Activated CD4-positive, alpha-beta T cell treated with anti-CD3 and anti-CD28 coated beads, Interleukin-2, amount 10 ng/mL, durations not matched to agents 7 days and 5 days (primary cell): ENCODE data around the gene SLC2A8. TPM values are rescaled to one million over a fixed set of nuclear protein-coding genes. Genes with fewer than 3 reads are reported as not detected.

ENCODE experiments used
- CTCF ChIA-PET: fragments of 350-600 bp; sonication (Branson Sonifier 250); formaldehyde crosslinking; loops from one replicate; lab custom pipeline; 2021; ENCODE audit warnings: antibody characterized with exemption; lab: Charles Lee
- POLR2A ChIA-PET: fragments of 350-600 bp; sonication (Branson Sonifier 250); formaldehyde crosslinking; loops from one replicate; lab custom pipeline; 2021; ENCODE audit warnings: antibody characterized with exemption; lab: Charles Lee
- DNase-seq: peaks from one replicate; pipeline ENCODE4 v3.0.0-alpha.2; 2020
- H3K27ac Mint-ChIP-seq: one replicate; pipeline ENCODE4 v1.8.0; 2021; ENCODE audit warnings: mild to moderate bottlenecking, moderate library complexity, mixed read lengths
- H3K27me3 Mint-ChIP-seq: one replicate; pipeline ENCODE4 v1.8.0; 2021; ENCODE audit warnings: mixed read lengths
- H3K36me3 Mint-ChIP-seq: one replicate; pipeline ENCODE4 v1.8.0; 2021; ENCODE audit warnings: low read depth, mixed read lengths
- H3K4me1 Mint-ChIP-seq: one replicate; pipeline ENCODE4 v1.8.0; 2021; ENCODE audit warnings: mixed read lengths
- H3K4me3 Mint-ChIP-seq: one replicate; pipeline ENCODE4 v1.8.0; 2021; ENCODE audit warnings: mild to moderate bottlenecking, moderate library complexity, mixed read lengths
- H3K9me3 Mint-ChIP-seq: one replicate; pipeline ENCODE4 v1.8.0; 2021; ENCODE audit warnings: mixed read lengths
- total RNA-seq, 2 experiments: library from RNA; stranded (reverse); gene quantifications; one replicate each; pipeline ENCODE4 v1.2.3, GENCODE V29; 2021

Gene SLC2A8
- total RNA-seq, 2 experiments from 2014 or later, result 4.3 to 4.6 TPM

DNA sequence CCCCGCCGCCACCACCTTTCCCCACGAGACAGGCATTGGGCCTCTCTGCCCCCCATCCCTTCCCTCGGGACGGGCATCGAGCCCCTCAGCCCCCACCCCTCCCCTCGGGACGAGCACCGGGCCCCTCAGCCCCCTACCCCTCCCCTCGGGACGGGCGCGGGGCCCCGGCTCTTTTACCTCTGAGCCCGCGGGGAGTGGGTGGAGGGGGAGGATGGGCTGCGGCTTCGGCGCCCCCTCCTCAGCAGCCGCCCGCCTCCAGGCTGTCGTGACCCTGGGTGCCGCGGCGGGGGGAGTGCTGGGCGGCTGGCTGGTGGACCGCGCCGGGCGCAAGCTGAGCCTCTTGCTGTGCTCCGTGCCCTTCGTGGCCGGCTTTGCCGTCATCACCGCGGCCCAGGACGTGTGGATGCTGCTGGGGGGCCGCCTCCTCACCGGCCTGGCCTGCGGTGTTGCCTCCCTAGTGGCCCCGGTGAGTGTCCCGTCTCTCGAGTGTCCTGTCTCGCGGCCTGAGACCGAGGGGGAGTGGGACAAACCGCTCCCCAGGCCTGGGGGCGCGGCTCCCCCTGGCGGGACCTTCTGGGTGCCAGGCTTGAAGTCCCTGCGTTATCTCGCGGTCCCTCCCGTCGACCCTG is 791 bp downstream of the SLC2A8 start:
- ChIA-PET POLR2A (no interaction called here), CTCF (interaction anchor here (0.6 to 1.5 kb wide), 8 partner anchors 9 to 173 kb away, joined by 3 to 7 read pairs (median 4); no protein-coding TSS in a partner anchor)
- Mint-ChIP-seq H3K27ac (no peak overlapping the region), H3K4me1 (peaks cover 14% of the 10 kb centered on the region), H3K4me3 (peak overlapping the region; percentile 68), H3K9me3 (no peaks in the 10 kb centered on the region), H3K36me3 (no peaks in the 10 kb centered on the region), H3K27me3 (peaks cover 65% of the 10 kb centered on the region)
- DNase-seq, result no peak

GRCh38 chr9:127398275-127398647 is 1.3 kb downstream of the SLC2A8 start:
- CTCF ChIA-PET, result interaction anchor here (0.5 to 1.5 kb wide), 6 partner anchors 9 to 49 kb away, joined by 3 to 4 read pairs (median 3); no protein-coding TSS in a partner anchor
- peaks cover 60% of the 10 kb centered on the region for H3K27me3 Mint-ChIP-seq
- H3K27ac Mint-ChIP-seq, result peak overlapping the region; percentile 33

GRCh38 chr9:127398715-127399400 is 1.9 kb downstream of the SLC2A8 start:
- Mint-ChIP-seq H3K4me1 (peaks cover 14% of the 10 kb centered on the region), H3K4me3 (peak overlapping the region; percentile 68), H3K27ac (no peak overlapping the region), H3K36me3 (no peaks in the 10 kb centered on the region), H3K27me3 (peaks cover 56% of the 10 kb centered on the region), H3K9me3 (no peaks in the 10 kb centered on the region)
- ChIA-PET CTCF (interaction anchor here (0.5 to 1.5 kb wide), 5 partner anchors 8 to 48 kb away, joined by 3 to 4 read pairs (median 3); no protein-coding TSS in a partner anchor), POLR2A (no interaction called here)
- no peak for DNase-seq

More at GRCh38 chr9:127398275-127398647, 1.3 kb downstream of the SLC2A8 start:
- no peak for DNase-seq
- Mint-ChIP-seq H3K9me3 (no peaks in the 10 kb centered on the region), H3K36me3 (no peaks in the 10 kb centered on the region), H3K4me1 (peaks cover 14% of the 10 kb centered on the region), H3K4me3 (peak overlapping the region; percentile 68)
- POLR2A ChIA-PET, result no interaction called here

GRCh38 chr9:127399736-127400269 is 2.8 kb downstream of the SLC2A8 start:
- Mint-ChIP-seq H3K27me3 (peaks cover 47% of the 10 kb centered on the region), H3K36me3 (no peaks in the 10 kb centered on the region), H3K27ac (no peak overlapping the region), H3K4me1 (peaks cover 14% of the 10 kb centered on the region), H3K4me3 (no peak overlapping the region), H3K9me3 (no peaks in the 10 kb centered on the region)
- ChIA-PET POLR2A (no interaction called here), CTCF (interaction anchor here (1.0 to 1.2 kb wide), 2 partner anchors 8 to 10 kb away, joined by 3 read pairs; no protein-coding TSS in a partner anchor)
- no peak for DNase-seq

DNA sequence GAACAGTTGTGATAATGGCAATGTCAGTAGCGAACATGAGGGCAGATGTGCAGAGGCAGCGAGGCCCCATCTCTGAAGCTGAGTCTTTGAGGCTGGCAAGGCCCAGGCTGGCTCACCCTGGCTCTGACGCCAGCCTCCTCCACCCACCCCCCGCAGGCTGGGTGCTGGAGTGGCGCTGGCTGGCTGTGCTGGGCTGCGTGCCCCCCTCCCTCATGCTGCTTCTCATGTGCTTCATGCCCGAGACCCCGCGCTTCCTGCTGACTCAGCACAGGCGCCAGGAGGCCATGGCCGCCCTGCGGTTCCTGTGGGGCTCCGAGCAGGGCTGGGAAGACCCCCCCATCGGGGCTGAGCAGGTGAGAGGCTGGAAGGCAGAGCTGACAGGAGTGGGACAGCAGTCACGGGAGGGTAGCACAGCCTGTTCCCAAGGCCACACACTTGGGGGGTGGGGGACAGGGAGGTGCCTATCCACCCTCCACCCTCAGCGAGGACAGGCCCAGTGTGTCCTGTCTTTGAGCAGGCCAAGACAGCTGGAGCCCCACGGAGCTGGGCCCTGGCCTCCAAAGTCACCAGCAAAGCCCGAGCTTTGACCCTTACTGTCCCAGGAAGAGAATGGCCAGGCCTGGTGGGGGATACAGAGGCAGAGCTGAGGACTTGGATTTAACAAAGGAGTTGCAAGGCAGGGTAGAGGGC is 5.6 kb downstream of the SLC2A8 start:
- H3K9me3 Mint-ChIP-seq, result no peaks in the 10 kb centered on the region
- POLR2A ChIA-PET, result no interaction called here
- peaks cover 6% of the 10 kb centered on the region for H3K4me1 Mint-ChIP-seq
- CTCF ChIA-PET, result no interaction called here
- no peak for DNase-seq
- no peaks in the 10 kb centered on the region for H3K36me3 Mint-ChIP-seq
- no peak overlapping the region for H3K4me3 Mint-ChIP-seq
- no peak overlapping the region for H3K27ac Mint-ChIP-seq
- peaks cover 32% of the 10 kb centered on the region for H3K27me3 Mint-ChIP-seq

DNA sequence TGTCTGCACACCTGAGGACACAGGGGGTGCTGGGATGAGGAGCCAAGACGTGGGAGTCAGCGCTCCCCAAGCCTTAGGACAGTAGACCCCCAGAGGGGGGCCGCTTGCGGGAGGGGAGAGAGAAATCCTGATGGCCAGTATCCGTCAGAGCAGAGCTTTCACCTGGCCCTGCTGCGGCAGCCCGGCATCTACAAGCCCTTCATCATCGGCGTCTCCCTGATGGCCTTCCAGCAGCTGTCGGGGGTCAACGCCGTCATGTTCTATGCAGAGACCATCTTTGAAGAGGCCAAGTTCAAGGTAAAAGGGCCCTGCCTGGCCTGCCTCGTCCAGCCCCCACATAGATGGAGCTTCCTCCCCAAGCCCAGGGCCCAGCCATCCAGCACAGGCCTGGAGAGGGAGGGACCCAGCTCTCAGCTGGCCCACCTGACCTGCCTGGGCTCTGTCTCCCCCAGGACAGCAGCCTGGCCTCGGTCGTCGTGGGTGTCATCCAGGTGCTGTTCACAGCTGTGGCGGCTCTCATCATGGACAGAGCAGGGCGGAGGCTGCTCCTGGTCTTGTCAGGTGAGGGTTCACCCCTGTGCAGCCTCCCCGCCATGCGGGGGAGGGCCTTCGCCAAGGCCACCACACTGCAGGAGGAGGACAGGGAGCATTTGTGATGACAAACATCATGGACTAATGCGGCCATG is 6.7 kb downstream of the SLC2A8 start:
- DNase-seq, result no peak
- Mint-ChIP-seq H3K27ac (no peak overlapping the region), H3K4me3 (no peak overlapping the region), H3K36me3 (no peaks in the 10 kb centered on the region), H3K9me3 (no peaks in the 10 kb centered on the region), H3K27me3 (peaks cover 27% of the 10 kb centered on the region), H3K4me1 (no peaks in the 10 kb centered on the region)
- ChIA-PET POLR2A (no interaction called here), CTCF (no interaction called here)

GRCh38 chr9:127404631-127405030 is 7.7 kb downstream of the SLC2A8 start:
- POLR2A ChIA-PET, result no interaction called here

DNA sequence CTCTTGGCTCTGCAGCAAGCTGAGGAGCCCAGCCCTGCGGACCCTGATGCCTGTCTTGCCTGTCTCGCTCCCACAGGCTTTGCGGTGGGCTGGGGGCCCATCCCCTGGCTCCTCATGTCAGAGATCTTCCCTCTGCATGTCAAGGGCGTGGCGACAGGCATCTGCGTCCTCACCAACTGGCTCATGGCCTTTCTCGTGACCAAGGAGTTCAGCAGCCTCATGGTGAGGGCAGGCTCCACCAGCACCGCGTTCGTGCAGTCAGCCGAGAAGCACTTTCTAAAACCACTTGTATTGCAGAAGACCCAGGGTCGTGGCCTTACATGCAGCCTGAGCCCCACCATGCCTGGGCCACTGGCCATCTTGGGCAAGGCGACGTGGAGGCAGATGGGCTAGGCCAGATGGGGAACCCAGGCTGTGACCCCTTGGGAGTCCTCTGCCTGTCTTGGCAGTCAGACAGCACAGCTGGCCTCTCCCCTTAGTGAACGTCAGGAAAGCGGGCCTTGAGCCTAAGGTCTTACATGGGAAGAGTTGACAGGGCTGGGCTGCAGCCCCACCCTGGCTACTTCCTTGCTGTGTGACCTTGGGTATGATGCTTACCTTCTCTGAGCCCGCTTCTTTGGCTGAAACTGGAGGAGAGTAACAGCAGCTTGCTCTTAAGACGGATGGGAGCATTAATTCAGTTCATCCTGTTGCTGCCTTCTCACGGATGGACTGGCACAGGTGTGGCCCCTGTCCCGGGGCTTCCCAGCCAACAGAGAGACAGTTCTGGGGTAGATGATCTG is 8.6 kb downstream of the SLC2A8 start:
- H3K4me3 Mint-ChIP-seq, result no peak overlapping the region
- H3K27ac Mint-ChIP-seq, result no peak overlapping the region
- ChIA-PET POLR2A (no interaction called here), CTCF (interaction anchor here (1.4 kb wide), 1 partner anchor 8 kb away, joined by 4 read pairs; the partner anchor contains the start of gene SLC2A8)
- H3K4me1 Mint-ChIP-seq, result no peaks in the 10 kb centered on the region
- H3K36me3 Mint-ChIP-seq, result no peaks in the 10 kb centered on the region
- H3K27me3 Mint-ChIP-seq, result peaks cover 15% of the 10 kb centered on the region
- DNase-seq, result no peak
- H3K9me3 Mint-ChIP-seq, result no peaks in the 10 kb centered on the region

More at GRCh38 chr9:127404631-127405030, 7.7 kb downstream of the SLC2A8 start:
- Mint-ChIP-seq H3K27me3 (peaks cover 20% of the 10 kb centered on the region), H3K27ac (no peak overlapping the region), H3K4me1 (no peaks in the 10 kb centered on the region), H3K36me3 (no peaks in the 10 kb centered on the region), H3K9me3 (no peaks in the 10 kb centered on the region), H3K4me3 (no peak overlapping the region)
- no peak for DNase-seq
- CTCF ChIA-PET, result no interaction called here

GRCh38 chr9:127406799-127407491 is 10.0 kb downstream of the SLC2A8 start:
- DNase-seq, result no peak
- POLR2A ChIA-PET, result no interaction called here

GRCh38 chr9:127407492-127407843 is 10.5 kb downstream of the SLC2A8 start:
- no peak for DNase-seq
- ChIA-PET POLR2A (no interaction called here), CTCF (interaction anchor here (0.6 to 1.1 kb wide), 3 partner anchors 8 to 474 kb away, joined by 3 to 7 read pairs (median 4); no protein-coding TSS in a partner anchor)
- Mint-ChIP-seq H3K36me3 (no peaks in the 10 kb centered on the region), H3K9me3 (no peaks in the 10 kb centered on the region), H3K4me3 (no peak overlapping the region), H3K27me3 (peaks cover 17% of the 10 kb centered on the region), H3K4me1 (no peaks in the 10 kb centered on the region), H3K27ac (no peak overlapping the region)

More at GRCh38 chr9:127406799-127407491, 10.0 kb downstream of the SLC2A8 start:
- Mint-ChIP-seq H3K27me3 (peaks cover 17% of the 10 kb centered on the region), H3K4me3 (no peak overlapping the region), H3K27ac (no peak overlapping the region), H3K4me1 (no peaks in the 10 kb centered on the region), H3K36me3 (no peaks in the 10 kb centered on the region), H3K9me3 (no peaks in the 10 kb centered on the region)
- CTCF ChIA-PET, result interaction anchor here (1.1 to 1.4 kb wide), 2 partner anchors 8 to 10 kb away, joined by 3 to 4 read pairs; partner anchors contain the start of gene SLC2A8

DNA sequence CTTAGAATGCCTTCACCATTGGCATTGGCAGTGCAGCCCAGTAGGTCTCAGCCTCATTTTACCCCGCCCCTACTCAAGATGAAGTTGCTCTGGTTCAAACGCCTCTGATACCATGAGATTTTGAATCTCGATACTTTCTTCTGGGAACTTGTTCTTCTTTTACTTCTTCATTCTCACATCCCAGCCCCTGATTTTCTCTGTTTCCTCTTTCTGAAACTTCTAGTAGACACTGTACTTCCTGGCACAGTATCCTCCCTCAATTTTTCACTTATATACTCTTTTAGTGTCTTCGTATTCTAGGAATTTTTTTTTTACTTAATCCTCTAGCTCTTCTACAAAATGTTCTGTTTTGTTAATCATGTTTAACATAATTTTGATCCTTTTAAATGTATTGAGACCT is 14.2 kb downstream of the SLC2A8 start:
- H3K27me3 Mint-ChIP-seq, result peaks cover 32% of the 10 kb centered on the region
- no peak overlapping the region for H3K27ac Mint-ChIP-seq
- no peaks in the 10 kb centered on the region for H3K9me3 Mint-ChIP-seq
- no peaks in the 10 kb centered on the region for H3K4me1 Mint-ChIP-seq
- CTCF ChIA-PET, result no interaction called here
- no peak for DNase-seq
- H3K4me3 Mint-ChIP-seq, result no peak overlapping the region
- H3K36me3 Mint-ChIP-seq, result no peaks in the 10 kb centered on the region
- POLR2A ChIA-PET, result no interaction called here
